Fibroblast of the aortic adventitia (primary cell): ENCODE results near the gene SAMD10. TPM values are rescaled to one million over a fixed set of nuclear protein-coding genes. Genes with fewer than 3 reads are reported as not detected.

Experiments used
- DNase-seq: peaks from one replicate; pipeline ENCODE4 v3.0.0-alpha.2; 2010; ENCODE audit warnings: low read depth
- H3K4me3 ChIP-seq: 2 replicates; pipeline ENCODE4 v1.5.1; 2011; ENCODE audit warnings: low read depth, mild to moderate bottlenecking, control low read depth, low read length, moderate library complexity
- total RNA-seq: library from RNA; depleted of rRNA; stranded (reverse); fragments of >200 nt; gene quantifications from 2 replicates; pipeline ENCODE4 v1.2.3, GENCODE V29; 2012; ENCODE audit warnings: low replicate concordance
- TF ChIP-seq, protein P1 (sequence below): IDR thresholded peaks from 2 replicates; pipeline ENCODE4 v1.5.1; 2011; ENCODE audit warnings: mild to moderate bottlenecking, low read length, control low read depth, inconsistent platforms; ENCODE audit not compliant: insufficient read depth

The SAMD10 gene
- total RNA-seq, 1 donor: 2.3 TPM

DNA sequence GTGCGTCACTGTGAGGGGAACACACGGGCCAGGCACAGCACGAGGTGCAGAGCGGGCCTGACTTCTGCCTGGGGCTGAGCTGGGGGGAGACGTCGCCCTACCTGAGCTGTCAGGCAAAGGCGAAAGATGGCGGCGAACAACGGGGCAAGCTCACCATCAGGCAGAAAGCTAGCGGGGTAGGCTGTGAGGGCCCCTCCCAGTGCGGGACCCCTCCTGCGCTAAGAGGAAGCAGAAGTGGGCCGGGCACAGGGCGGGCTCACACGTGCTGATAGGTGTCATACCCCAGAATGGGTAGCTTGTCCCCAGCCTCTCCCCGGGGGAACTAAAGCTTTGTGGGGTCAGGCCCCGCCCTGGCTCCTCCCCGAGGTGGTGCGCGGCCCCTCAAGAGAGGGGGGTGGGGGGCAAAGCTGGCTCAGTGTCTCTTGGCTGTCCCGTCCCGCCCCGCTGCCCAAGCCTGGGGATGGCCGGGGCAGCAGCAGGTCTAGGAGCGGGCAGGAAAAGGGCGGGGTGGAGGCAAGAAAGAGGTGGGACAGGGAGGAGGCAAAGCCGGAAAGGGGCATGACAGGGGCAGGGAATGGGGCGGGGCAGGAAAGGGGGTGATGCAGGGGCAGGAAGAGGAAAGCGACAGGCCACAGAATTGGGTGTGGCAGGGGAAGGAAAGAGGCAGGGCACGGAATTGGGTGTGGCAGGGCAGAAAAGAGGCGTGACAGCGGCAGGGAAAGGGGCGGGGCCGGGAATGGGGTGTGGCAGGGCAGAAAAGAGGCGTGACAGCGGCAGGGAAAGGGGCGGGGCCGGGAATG, 38.0 kb downstream of the SAMD10 start:
- DNase-seq: no peak
- H3K4me3 ChIP-seq: no peak overlapping the region
- TF ChIP-seq, protein P1, sequence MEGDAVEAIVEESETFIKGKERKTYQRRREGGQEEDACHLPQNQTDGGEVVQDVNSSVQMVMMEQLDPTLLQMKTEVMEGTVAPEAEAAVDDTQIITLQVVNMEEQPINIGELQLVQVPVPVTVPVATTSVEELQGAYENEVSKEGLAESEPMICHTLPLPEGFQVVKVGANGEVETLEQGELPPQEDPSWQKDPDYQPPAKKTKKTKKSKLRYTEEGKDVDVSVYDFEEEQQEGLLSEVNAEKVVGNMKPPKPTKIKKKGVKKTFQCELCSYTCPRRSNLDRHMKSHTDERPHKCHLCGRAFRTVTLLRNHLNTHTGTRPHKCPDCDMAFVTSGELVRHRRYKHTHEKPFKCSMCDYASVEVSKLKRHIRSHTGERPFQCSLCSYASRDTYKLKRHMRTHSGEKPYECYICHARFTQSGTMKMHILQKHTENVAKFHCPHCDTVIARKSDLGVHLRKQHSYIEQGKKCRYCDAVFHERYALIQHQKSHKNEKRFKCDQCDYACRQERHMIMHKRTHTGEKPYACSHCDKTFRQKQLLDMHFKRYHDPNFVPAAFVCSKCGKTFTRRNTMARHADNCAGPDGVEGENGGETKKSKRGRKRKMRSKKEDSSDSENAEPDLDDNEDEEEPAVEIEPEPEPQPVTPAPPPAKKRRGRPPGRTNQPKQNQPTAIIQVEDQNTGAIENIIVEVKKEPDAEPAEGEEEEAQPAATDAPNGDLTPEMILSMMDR: no peak

DNA sequence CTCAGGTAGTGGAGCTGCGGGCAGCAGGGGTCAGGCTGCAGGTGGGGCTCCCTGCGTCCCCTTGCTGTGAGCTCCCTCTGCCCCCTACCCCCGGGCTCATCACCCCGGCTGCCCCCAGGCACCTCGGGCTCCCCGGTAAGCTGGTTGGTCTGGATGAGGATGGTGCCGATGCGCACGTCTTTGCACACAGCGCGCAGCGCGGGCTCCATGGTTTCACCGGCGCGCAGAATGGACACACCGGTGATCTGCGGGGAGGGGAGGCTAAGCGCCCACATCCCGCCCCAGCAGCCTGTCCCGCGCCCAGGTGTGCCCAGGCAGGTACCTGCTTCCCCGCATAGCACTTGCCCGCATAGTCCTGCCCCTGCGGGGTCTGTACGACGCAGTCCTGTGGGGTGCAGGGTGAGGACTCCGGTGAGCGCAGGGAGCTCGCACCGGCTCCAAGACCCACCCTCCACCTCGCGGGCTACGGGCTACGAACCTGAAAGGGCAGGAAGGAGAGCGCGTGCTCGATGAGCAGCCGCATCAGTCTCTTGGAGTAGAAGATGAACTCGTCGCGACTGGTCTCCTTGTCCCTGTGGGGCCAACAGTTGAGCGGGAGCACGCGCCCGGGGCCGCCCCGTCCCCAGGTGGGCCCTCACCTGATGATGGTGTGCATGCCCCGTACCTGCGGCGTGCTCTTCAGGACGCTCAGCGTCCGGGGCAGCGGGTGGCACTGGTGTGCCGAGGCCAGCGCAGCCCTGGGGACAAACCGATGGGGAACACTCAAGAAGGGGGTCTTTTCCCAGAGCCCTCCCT, 38.8 kb downstream of the SAMD10 start:
- TF ChIP-seq, protein P1: no peak
- DNase-seq: no peak

DNA sequence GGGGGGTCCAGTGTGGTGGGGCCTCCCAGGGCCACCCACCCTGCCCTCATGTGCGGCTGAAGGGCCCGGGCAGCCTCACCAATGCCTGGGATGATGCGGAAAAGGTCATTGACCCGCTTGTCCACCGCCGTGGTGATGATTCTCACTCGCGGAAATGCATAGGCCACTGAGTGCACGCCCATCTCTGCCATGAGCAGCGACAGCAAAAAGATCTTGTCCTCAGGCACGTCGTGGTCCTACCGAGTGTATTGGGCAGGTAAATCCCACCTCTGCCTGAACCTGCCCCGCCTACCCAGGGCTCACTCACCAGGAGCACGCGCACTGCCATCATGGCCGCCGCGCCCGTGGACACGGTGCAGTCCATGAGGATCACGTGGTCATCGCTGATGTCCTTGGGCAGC, 39.4 kb downstream of the SAMD10 start:
- TF ChIP-seq, protein P1: no peak
- no peak for DNase-seq
- no peak overlapping the region for H3K4me3 ChIP-seq

More for the DNA sequence above, 38.8 kb downstream of the SAMD10 start:
- no peak overlapping the region for H3K4me3 ChIP-seq

DNA sequence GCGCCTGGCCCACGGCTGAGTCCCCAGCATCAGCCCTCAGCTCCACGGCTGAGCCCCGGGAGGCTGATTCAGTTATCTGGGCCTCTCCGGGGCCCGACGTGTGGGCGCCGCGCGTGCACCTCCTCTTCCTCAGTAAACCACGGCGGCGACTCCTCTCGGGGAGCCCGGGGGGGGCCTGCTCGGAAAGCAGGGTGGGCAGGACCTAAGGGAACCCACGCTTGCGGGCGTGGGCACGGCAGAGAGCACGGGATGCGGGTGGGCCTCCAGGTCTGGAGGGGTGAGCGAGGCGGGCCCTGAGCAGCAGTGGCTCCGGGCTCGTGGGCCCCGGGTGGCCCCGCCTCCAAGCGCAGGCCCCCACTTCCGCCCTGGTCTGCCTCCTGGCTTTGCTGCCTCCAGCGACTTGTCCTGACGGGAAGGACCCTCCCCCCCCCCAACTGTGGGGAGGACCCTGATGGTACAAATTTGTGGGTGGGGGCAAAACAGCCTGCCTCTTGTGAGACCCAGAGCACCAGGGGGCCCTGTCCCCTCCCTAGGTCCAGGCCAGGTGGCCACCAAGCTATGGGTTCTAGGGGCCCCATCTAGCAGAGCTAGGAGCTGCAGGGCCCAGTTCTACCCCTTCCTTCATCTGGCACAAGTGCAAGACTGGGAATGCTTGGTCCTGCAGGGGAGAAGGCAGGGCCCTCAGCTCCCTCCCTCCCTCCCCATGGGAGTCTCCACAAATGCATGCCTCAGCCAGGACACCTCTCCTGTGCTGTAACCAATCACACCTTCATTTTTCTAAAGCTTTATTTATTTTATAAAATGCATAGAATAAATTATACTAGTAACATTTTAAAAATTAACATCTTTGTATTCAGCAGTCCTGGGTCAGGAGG, 40.1 kb downstream of the SAMD10 start:
- TF ChIP-seq, protein P1: no peak
- DNase-seq: no peak
- H3K4me3 ChIP-seq: no peak overlapping the region

DNA sequence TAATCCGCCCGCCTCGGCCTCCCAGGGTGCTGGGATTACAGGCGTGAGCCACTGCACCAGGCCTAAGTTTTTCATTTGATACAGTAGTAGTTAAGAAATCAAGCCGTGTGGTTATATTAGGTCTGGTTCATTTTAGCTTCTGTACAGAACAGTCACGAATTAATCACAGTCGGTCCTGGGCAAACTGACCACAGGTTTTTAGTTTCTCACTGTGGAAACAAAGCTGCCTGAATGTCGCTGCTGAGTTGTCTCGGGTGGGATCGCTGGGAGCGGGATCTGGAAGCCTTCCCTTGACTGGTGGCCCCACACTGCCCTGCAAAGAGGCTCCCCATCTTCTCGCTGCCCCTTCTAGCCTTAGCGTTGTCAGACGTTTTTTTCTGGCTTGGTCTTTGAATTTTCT, 41.8 kb downstream of the SAMD10 start:
- TF ChIP-seq, protein P1: no peak
- no peak for DNase-seq
- no peak overlapping the region for H3K4me3 ChIP-seq

DNA sequence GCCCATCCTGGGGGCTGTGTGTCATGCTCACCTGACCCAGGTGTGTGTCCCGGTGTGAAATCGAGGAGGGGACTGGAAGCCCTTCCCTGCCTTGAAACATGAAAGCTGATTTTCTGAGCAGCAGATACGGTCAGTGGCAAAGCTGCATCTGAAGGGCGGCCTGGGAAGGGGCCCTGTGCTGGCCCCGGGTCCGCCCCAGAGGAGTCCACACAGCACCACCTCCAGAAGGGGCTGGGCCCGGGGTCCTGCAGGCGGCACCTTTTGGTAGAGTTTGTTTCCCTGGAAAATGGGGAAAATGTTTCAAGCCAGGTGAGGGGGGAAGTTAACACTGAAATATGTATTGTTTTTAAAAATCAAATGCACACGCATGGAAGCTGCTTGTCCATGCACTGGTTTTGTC, 44.0 kb downstream of the SAMD10 start:
- no peak overlapping the region for H3K4me3 ChIP-seq
- no peak for DNase-seq
- TF ChIP-seq, protein P1: no peak
